HL-60 (cell line): ENCODE data around the gene DHRS2.

Experiments used
- GABPA ChIP-seq: IDR thresholded peaks from 2 replicates; pipeline ENCODE4 v1.6.1; 2012; ENCODE audit warnings: low read depth
- POLR2AphosphoS5 ChIP-seq: IDR thresholded peaks from 2 replicates; pipeline ENCODE4 v1.6.1; 2012; ENCODE audit warnings: low read depth
- SPI1 ChIP-seq: IDR thresholded peaks from 2 replicates; pipeline ENCODE4 v1.6.1; 2012; ENCODE audit warnings: low read depth, mild to moderate bottlenecking, borderline replicate concordance
- TF ChIP-seq, protein P1 (sequence below): IDR thresholded peaks from one replicate; pipeline ENCODE4 v1.5.1; 2011; ENCODE audit warnings: low read length, control low read depth, inconsistent platforms; ENCODE audit not compliant: insufficient read depth
- TF ChIP-seq, protein P2 (sequence below): IDR thresholded peaks from 2 replicates; pipeline ENCODE4 v1.6.1; 2012; ENCODE audit warnings: low read depth; ENCODE audit not compliant: insufficient replicate concordance

DNA sequence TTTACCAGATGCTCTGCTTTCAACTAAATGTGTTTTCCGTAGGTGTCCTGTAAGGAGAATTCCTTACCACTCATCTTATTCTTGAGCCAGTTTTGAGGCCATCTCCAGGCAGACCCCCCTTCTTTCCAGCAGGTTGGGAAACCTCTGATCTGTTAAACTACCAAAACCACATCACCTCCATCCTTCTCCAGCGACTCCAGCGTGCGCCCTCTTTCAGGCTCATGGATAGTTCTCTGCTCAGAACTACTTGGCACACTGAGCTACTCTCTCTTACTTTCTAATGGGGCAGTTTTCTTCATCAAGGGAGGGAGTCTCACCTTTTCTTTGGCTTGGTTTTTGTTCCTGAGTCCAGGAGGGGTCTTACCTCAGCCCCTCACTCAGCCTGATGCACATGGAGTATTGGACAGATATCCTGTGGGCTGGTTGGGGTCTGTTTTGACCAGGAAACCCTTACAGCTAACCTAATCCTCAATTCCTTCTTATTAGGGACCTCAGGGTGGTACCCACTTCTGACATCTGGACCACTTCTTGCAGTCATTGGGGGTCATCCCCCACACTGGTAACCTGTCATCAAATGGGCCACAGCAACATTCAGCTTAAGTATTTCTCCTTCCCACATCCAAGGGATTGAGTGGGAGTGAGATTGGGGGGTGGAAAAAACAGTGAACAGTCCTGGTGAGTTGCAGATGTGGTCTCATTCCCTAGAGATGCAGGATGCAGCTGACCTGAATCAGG, 5.2 kb downstream of the DHRS2 start:
- TF ChIP-seq, protein P1, sequence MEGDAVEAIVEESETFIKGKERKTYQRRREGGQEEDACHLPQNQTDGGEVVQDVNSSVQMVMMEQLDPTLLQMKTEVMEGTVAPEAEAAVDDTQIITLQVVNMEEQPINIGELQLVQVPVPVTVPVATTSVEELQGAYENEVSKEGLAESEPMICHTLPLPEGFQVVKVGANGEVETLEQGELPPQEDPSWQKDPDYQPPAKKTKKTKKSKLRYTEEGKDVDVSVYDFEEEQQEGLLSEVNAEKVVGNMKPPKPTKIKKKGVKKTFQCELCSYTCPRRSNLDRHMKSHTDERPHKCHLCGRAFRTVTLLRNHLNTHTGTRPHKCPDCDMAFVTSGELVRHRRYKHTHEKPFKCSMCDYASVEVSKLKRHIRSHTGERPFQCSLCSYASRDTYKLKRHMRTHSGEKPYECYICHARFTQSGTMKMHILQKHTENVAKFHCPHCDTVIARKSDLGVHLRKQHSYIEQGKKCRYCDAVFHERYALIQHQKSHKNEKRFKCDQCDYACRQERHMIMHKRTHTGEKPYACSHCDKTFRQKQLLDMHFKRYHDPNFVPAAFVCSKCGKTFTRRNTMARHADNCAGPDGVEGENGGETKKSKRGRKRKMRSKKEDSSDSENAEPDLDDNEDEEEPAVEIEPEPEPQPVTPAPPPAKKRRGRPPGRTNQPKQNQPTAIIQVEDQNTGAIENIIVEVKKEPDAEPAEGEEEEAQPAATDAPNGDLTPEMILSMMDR, result no peak
- no peak for TF ChIP-seq POLR2AphosphoS5
- TF ChIP-seq, protein P2, sequence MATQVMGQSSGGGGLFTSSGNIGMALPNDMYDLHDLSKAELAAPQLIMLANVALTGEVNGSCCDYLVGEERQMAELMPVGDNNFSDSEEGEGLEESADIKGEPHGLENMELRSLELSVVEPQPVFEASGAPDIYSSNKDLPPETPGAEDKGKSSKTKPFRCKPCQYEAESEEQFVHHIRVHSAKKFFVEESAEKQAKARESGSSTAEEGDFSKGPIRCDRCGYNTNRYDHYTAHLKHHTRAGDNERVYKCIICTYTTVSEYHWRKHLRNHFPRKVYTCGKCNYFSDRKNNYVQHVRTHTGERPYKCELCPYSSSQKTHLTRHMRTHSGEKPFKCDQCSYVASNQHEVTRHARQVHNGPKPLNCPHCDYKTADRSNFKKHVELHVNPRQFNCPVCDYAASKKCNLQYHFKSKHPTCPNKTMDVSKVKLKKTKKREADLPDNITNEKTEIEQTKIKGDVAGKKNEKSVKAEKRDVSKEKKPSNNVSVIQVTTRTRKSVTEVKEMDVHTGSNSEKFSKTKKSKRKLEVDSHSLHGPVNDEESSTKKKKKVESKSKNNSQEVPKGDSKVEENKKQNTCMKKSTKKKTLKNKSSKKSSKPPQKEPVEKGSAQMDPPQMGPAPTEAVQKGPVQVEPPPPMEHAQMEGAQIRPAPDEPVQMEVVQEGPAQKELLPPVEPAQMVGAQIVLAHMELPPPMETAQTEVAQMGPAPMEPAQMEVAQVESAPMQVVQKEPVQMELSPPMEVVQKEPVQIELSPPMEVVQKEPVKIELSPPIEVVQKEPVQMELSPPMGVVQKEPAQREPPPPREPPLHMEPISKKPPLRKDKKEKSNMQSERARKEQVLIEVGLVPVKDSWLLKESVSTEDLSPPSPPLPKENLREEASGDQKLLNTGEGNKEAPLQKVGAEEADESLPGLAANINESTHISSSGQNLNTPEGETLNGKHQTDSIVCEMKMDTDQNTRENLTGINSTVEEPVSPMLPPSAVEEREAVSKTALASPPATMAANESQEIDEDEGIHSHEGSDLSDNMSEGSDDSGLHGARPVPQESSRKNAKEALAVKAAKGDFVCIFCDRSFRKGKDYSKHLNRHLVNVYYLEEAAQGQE, result no peak
- TF ChIP-seq GABPA, result no peak
- no peak for TF ChIP-seq SPI1
